PC-9 (cell line): ENCODE results near the gene URB2.

Experiments
- CTCF ChIP-seq: fragments of 200-600 bp; sonication (generic); conservative IDR thresholded peaks from 2 replicates; pipeline ENCODE4 v1.6.1; 2017; ENCODE audit warnings: mixed run types, antibody characterized with exemption, mild to moderate bottlenecking, moderate library complexity
- EZH2 ChIP-seq: fragments of 200-600 bp; sonication (generic); IDR thresholded peaks from 2 replicates; pipeline ENCODE4 v1.8.0; 2017; ENCODE audit warnings: antibody characterized with exemption, low read depth

GRCh38 chr1:229581485-229581884, 44.6 kb upstream of the URB2 start:
- TF ChIP-seq CTCF (no peak), EZH2 (no peak)
